ENCODE data around the gene EBF4. TPM values are rescaled to one million over a fixed set of nuclear protein-coding genes. Genes with fewer than 3 reads are reported as not detected.

EBF4 gene
- total and polyA plus RNA-seq, 2 donors (not counting 1 experiment from before 2014, with no cell fraction given) = 0.81 to 5.0 TPM

DNA sequence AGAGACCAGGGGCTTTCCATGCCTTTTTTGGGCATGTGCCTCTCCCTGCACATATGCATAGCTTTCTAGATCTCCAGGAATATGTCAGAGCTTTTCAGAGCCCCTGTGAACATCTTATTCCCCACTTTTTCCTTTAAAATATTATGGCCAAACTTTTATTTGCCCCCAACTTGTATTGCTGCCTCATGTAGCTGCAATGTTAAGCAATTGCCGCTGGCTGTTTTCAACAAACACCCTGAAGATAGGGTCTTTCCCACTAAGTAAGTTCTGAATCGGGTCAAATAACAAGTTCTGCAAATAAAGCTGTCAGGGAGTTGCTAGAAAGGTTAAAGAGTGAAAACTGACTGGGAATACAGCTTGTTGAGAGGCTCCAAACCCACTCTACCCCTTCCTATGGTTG lies 42.3 kb downstream of the EBF4 start:
- no peak overlapping the region for H3K4me3 Mint-ChIP-seq
- Histone ChIP-seq H4K20me1 (ENCODE audit: control insufficient read depth, insufficient read depth, low read length, poor library complexity, severe bottlenecking) (no peaks in the 10 kb centered on the region), H3K9me3 (ENCODE audit: control extremely low read depth in 1 of 3, control insufficient read depth in 2 of 3, insufficient read depth in 1 of 3, low read length in 2 of 3) (peaks cover 0 to 13% (median 8%) of the 10 kb centered on the region in 3 donors), H3K9ac (ENCODE audit: low read length) (no peak overlapping the region), H3K36me3 (replicated peaks in 1 of 2; ENCODE audit: control extremely low read depth in 1 of 2, control insufficient read depth in 1 of 2, extremely low read depth in 1 of 2, insufficient read depth in 2 of 2, low read length in 1 of 2) (no peaks in the 10 kb centered on the region), H3K4me2 (replicated peaks; ENCODE audit: low read depth, low read length, poor library complexity, severe bottlenecking) (no peak overlapping the region), H3K27me3 (replicated peaks in 1 of 4; ENCODE audit: control extremely low read depth in 1 of 4, control insufficient read depth in 3 of 4, insufficient read depth in 4 of 4, low read length in 3 of 4) (peaks cover 0 to 16% (median 9%) of the 10 kb centered on the region in 4 experiments), H3K27ac (ENCODE audit: low read length in 2 of 2) (no peak overlapping the region), H3K79me2 (ENCODE audit: control insufficient read depth, insufficient read depth, low read length) (no peaks in the 10 kb centered on the region), H2AFZ (ENCODE audit: insufficient read depth, low read depth, low read length, poor library complexity, severe bottlenecking) (no peak overlapping the region), H3K4me3 (ENCODE audit: control extremely low read depth in 1 of 5, extremely low read depth in 1 of 5, insufficient read depth in 1 of 5, low read depth in 2 of 5, low read length in 4 of 5) (no peak overlapping the region), H3K4me1 (ENCODE audit: control insufficient read depth in 2 of 2, insufficient read depth in 2 of 2, low read length in 2 of 2) (no peaks in the 10 kb centered on the region)
- DNase-seq = no peak
- H3K9me3 Mint-ChIP-seq (ENCODE audit: insufficient read depth) = peaks cover 2% of the 10 kb centered on the region
- H3K27ac Mint-ChIP-seq = no peak overlapping the region
- CTCF ChIA-PET = no interaction called here
- intact Hi-C loops (cut with micrococcal nuclease) = no loop called here
- TF ChIP-seq, protein P1, sequence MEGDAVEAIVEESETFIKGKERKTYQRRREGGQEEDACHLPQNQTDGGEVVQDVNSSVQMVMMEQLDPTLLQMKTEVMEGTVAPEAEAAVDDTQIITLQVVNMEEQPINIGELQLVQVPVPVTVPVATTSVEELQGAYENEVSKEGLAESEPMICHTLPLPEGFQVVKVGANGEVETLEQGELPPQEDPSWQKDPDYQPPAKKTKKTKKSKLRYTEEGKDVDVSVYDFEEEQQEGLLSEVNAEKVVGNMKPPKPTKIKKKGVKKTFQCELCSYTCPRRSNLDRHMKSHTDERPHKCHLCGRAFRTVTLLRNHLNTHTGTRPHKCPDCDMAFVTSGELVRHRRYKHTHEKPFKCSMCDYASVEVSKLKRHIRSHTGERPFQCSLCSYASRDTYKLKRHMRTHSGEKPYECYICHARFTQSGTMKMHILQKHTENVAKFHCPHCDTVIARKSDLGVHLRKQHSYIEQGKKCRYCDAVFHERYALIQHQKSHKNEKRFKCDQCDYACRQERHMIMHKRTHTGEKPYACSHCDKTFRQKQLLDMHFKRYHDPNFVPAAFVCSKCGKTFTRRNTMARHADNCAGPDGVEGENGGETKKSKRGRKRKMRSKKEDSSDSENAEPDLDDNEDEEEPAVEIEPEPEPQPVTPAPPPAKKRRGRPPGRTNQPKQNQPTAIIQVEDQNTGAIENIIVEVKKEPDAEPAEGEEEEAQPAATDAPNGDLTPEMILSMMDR (IDR thresholded peaks at IDR 0.05) = no peak
- no peak for TF ChIP-seq EZH2 (IDR thresholded peaks at IDR 0.05; ENCODE audit: borderline replicate concordance, insufficient read depth, low read depth, low read length, poor library complexity, severe bottlenecking)
- peaks cover 32% of the 10 kb centered on the region for H3K27me3 Mint-ChIP-seq
- no peak for ATAC-seq (ENCODE audit: low read depth)
- POLR2A ChIA-PET = no interaction called here
- 100% methylated on average over 1 of the region's 2 CpGs for WGBS (ENCODE audit: insufficient coverage)
- H3K4me1 Mint-ChIP-seq = no peaks in the 10 kb centered on the region

DNA sequence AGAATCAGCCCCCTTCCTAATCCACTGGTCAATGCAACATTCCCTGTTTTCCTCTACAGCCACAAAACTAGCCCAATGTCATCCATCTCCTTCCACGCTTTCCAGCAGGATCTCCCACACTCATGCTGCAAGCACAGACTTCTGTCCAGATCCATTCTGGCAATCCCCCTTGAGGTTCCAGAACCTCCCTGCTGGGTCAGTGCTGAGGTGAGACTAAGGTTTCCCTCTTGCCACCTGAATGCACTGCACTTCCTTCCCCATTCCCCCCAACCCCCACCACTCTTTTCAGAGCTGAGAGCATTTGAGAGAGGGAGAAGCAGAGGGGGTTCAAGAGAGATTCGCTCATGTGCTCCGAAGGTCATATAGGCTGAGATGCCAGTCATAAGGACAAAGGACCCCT lies 43.9 kb downstream of the EBF4 start:
- peaks cover 37% of the 10 kb centered on the region for H3K27me3 Mint-ChIP-seq
- peaks cover 2% of the 10 kb centered on the region for H3K9me3 Mint-ChIP-seq (ENCODE audit: insufficient read depth)

More for the DNA sequence above, 43.9 kb downstream of the EBF4 start:
- H2AFZ ChIP-seq (ENCODE audit: insufficient read depth, low read depth, low read length, poor library complexity, severe bottlenecking) = no peak overlapping the region
- DNase-seq = no peak
- TF ChIP-seq EZH2 (IDR thresholded peaks at IDR 0.05; ENCODE audit: borderline replicate concordance, insufficient read depth, low read depth, low read length, poor library complexity, severe bottlenecking) = no peak
- TF ChIP-seq, protein P1 (IDR thresholded peaks at IDR 0.05) = no peak
- H3K4me1 ChIP-seq (ENCODE audit: control insufficient read depth in 2 of 2, insufficient read depth in 2 of 2, low read length in 2 of 2) = no peaks in the 10 kb centered on the region
- H3K36me3 ChIP-seq (replicated peaks in 1 of 2; ENCODE audit: control extremely low read depth in 1 of 2, control insufficient read depth in 1 of 2, extremely low read depth in 1 of 2, insufficient read depth in 2 of 2, low read length in 1 of 2) = no peaks in the 10 kb centered on the region
- H3K9me3 ChIP-seq (ENCODE audit: control extremely low read depth in 1 of 3, control insufficient read depth in 2 of 3, insufficient read depth in 1 of 3, low read length in 2 of 3) = peaks cover 0 to 8% (median 8%) of the 10 kb centered on the region in 3 donors
- 93% methylated on average over 3 of the region's 3 CpGs for WGBS (ENCODE audit: insufficient coverage)
- CTCF ChIA-PET = interaction anchor here (1.1 kb wide), 1 partner anchor 50 kb away, joined by 3 read pairs; no protein-coding TSS in a partner anchor
- POLR2A ChIA-PET = no interaction called here
- intact Hi-C loops (cut with micrococcal nuclease) = no loop called here
- H4K20me1 ChIP-seq (ENCODE audit: control insufficient read depth, insufficient read depth, low read length, poor library complexity, severe bottlenecking) = no peaks in the 10 kb centered on the region
- H3K79me2 ChIP-seq (ENCODE audit: control insufficient read depth, insufficient read depth, low read length) = no peaks in the 10 kb centered on the region
- no peak overlapping the region for H3K4me3 Mint-ChIP-seq
- H3K9ac ChIP-seq (ENCODE audit: low read length) = no peak overlapping the region
- H3K27ac ChIP-seq (ENCODE audit: low read length in 2 of 2) = no peak overlapping the region
- H3K27ac Mint-ChIP-seq = no peak overlapping the region
- no peaks in the 10 kb centered on the region for H3K4me1 Mint-ChIP-seq
- H3K4me2 ChIP-seq (replicated peaks; ENCODE audit: low read depth, low read length, poor library complexity, severe bottlenecking) = no peak overlapping the region
- H3K27me3 ChIP-seq (replicated peaks in 1 of 4; ENCODE audit: control extremely low read depth in 1 of 4, control insufficient read depth in 3 of 4, insufficient read depth in 4 of 4, low read length in 3 of 4) = peaks cover 0 to 16% (median 8%) of the 10 kb centered on the region in 4 experiments
- no peak overlapping the region for H3K4me3 ChIP-seq (ENCODE audit: control extremely low read depth in 1 of 5, extremely low read depth in 1 of 5, insufficient read depth in 1 of 5, low read depth in 2 of 5, low read length in 4 of 5)
- ATAC-seq (ENCODE audit: low read depth) = no peak
